Endothelial cell of umbilical vein (primary cell): ENCODE data around the gene LDHD. TPM values are rescaled to one million over a fixed set of nuclear protein-coding genes. Genes with fewer than 3 reads are reported as not detected.

Experiments used
- BruUV-seq: library from RNA; stranded (reverse); fragments of 400-500 nt; replicated peaks from 2 replicates; lab custom pipeline; 2021; lab: Mats Ljungman, UMichigan
- CTCF ChIA-PET: fragments of 300-600, 350-600 bp; sonication (Branson Sonifier 250); formaldehyde crosslinking; loops from one replicate; lab custom pipeline; 2021; ENCODE audit warnings: antibody characterized with exemption, inconsistent platforms; lab: Charles Lee
- POLR2A ChIA-PET: fragments of 300-600, 350-600 bp; sonication (Branson Sonifier 250); formaldehyde crosslinking; loops from one replicate; lab custom pipeline; 2021; ENCODE audit warnings: antibody characterized with exemption, inconsistent platforms; lab: Charles Lee
- DNase-seq: peaks from one replicate; pipeline ENCODE4 v3.0.0-alpha.2; 2011; ENCODE audit warnings: low read depth, low spot score
- FAIRE-seq: peaks from 2 replicates; lab custom pipeline; 2011; peaks lifted over from hg19 to GRCh38; lab: Jason Lieb, UNC
- H2AFZ ChIP-seq: 2 replicates; pipeline ENCODE4 v1.6.0; 2012; ENCODE audit warnings: low read depth, low read length, control low read depth, inconsistent platforms
- H3K27ac ChIP-seq: 2 replicates; pipeline ENCODE4 v1.5.1; 2011; ENCODE audit warnings: low read depth, mild to moderate bottlenecking, control low read depth, low read length, moderate library complexity; ENCODE audit not compliant: insufficient read depth
- H3K27me3 ChIP-seq, 2 experiments: 2 replicates each; pipeline versions ENCODE4 v1.6.0 to v1.6.1; 2011; ENCODE audit warnings: low read length in 2 of 2, mixed read lengths in 1 of 2; ENCODE audit not compliant: control insufficient read depth in 2 of 2, insufficient read depth in 2 of 2
- H3K36me3 ChIP-seq, 2 experiments: 2 replicates in 1 of 2; 3 replicates in 1 of 2; pipeline ENCODE4 v1.5.1; 2011; ENCODE audit warnings: low read length in 2 of 2, mild to moderate bottlenecking in 1 of 2, moderate library complexity in 1 of 2; ENCODE audit not compliant: control insufficient read depth in 2 of 2, insufficient read depth in 2 of 2; ENCODE audit errors: extremely low read depth in 1 of 2
- H3K4me1 ChIP-seq: 3 replicates; pipeline ENCODE4 v1.5.1; 2011; ENCODE audit warnings: mild to moderate bottlenecking, low read length; ENCODE audit not compliant: control insufficient read depth, insufficient read depth; ENCODE audit errors: extremely low read depth
- H3K4me2 ChIP-seq: 2 replicates; pipeline ENCODE4 v1.6.1; 2011; ENCODE audit warnings: low read length, control low read depth, mixed read lengths; ENCODE audit not compliant: insufficient read depth
- H3K4me3 ChIP-seq, 3 experiments: fragments of 200-600 bp in 1 of 3; sonication (generic), shearing (Covaris generic) in 1 of 3; replicated peaks in 1 of 3; 2 replicates each; pipeline ENCODE4 v1.5.1; 2011 to 2016; ENCODE audit warnings: control low read depth in 3 of 3, low read length in 3 of 3, mild to moderate bottlenecking in 2 of 3, inconsistent platforms in 1 of 3, low read depth in 1 of 3, moderate library complexity in 1 of 3; ENCODE audit not compliant: insufficient read depth in 1 of 3
- H3K79me2 ChIP-seq: 2 replicates; pipeline ENCODE4 v1.6.0; 2012; ENCODE audit warnings: low read length, inconsistent platforms; ENCODE audit not compliant: control insufficient read depth, insufficient read depth
- H3K9ac ChIP-seq: replicated peaks from 2 replicates; pipeline ENCODE3; 2011; ENCODE audit warnings: low read length, control low read depth; ENCODE audit not compliant: insufficient read depth; ENCODE audit errors: extremely low read depth
- H3K9me1 ChIP-seq: replicated peaks from 3 replicates; pipeline ENCODE4 v1.6.0; 2011; ENCODE audit warnings: mild to moderate bottlenecking, low read length; ENCODE audit not compliant: control insufficient read depth, insufficient read depth; ENCODE audit errors: extremely low read depth
- H3K9me3 ChIP-seq: replicated peaks from 2 replicates; pipeline ENCODE4 v1.5.1; 2012; ENCODE audit warnings: low read length, inconsistent platforms; ENCODE audit not compliant: control insufficient read depth, insufficient read depth
- H4K20me1 ChIP-seq: replicated peaks from 2 replicates; pipeline ENCODE3; 2011; ENCODE audit warnings: mild to moderate bottlenecking, low read length; ENCODE audit not compliant: control insufficient read depth, insufficient read depth; ENCODE audit errors: extremely low read depth
- EZH2 ChIP-seq: IDR thresholded peaks from 2 replicates; pipeline ENCODE4 v1.6.1; 2012; ENCODE audit warnings: borderline replicate concordance, low read depth, mild to moderate bottlenecking, moderate library complexity, low read length, inconsistent platforms; ENCODE audit not compliant: severe bottlenecking
- FOS ChIP-seq: IDR thresholded peaks from 2 replicates; pipeline ENCODE4 v1.6.1; 2011; ENCODE audit warnings: mild to moderate bottlenecking, low read length, moderate library complexity, borderline replicate concordance; ENCODE audit not compliant: insufficient read depth
- GATA2 ChIP-seq: IDR thresholded peaks from 2 replicates; pipeline ENCODE4 v1.7.0; 2011; ENCODE audit warnings: low read depth, mild to moderate bottlenecking, moderate library complexity, mixed read lengths, low read length; ENCODE audit not compliant: insufficient read length, insufficient read depth
- JUN ChIP-seq: IDR thresholded peaks from 2 replicates; pipeline ENCODE4 v1.6.1; 2011; ENCODE audit warnings: borderline replicate concordance, low read depth; ENCODE audit not compliant: insufficient read length, insufficient read depth
- MAX ChIP-seq: IDR thresholded peaks from 2 replicates; pipeline ENCODE4 v1.6.1; 2011; ENCODE audit not compliant: insufficient read depth, insufficient read length
- MYC ChIP-seq: IDR thresholded peaks from one replicate; pipeline ENCODE4 v1.6.1; 2011; ENCODE audit warnings: mild to moderate bottlenecking, low read depth, low read length
- POLR2A ChIP-seq: IDR thresholded peaks from 2 replicates; pipeline ENCODE4 v1.6.1; 2012; ENCODE audit warnings: low read depth, mild to moderate bottlenecking, control low read depth, low read length
- POLR2AphosphoS5 ChIP-seq: IDR thresholded peaks from 2 replicates; pipeline ENCODE4 v1.6.1; 2012; ENCODE audit warnings: low read depth, mild to moderate bottlenecking, control low read depth, low read length, moderate library complexity; ENCODE audit not compliant: insufficient read depth
- dilution Hi-C: fragments of 300-500 bp; cut with MboI; formaldehyde crosslinking; loops from one replicate; pipeline ENCODE4 v1.15.0; 2019; ENCODE audit warnings: low sequenced_read_pairs; ENCODE audit not compliant: extremely low pct_ligation_motif_present
- intact Hi-C: fragments of 100-400 bp; cut with micrococcal nuclease; formaldehyde crosslinking; loops from one replicate; pipeline ENCODE4 v1.10.0; 2022
- polyA plus RNA-seq, 4 experiments: library from polyadenylated mRNA; depleted of rRNA in 3 of 4; stranded (reverse) in 3 of 4; unstranded in 1 of 4; fragments of >200 nt; gene quantifications; 2 replicates each; pipeline versions ENCODE4 v1.2.1 to v1.2.3, GENCODE V29; 2011 to 2012; ENCODE audit warnings: missing spikeins in 1 of 4
- total RNA-seq: library from RNA; stranded (reverse); gene quantifications from 2 replicates; pipeline ENCODE4 v1.2.3, GENCODE V29; 2021

Gene LDHD
- total and polyA plus RNA-seq, 2 donors (not counting 3 experiments of a cell fraction or from before 2014, with no cell fraction given) = 0.41 TPM; not detected in 1

DNA sequence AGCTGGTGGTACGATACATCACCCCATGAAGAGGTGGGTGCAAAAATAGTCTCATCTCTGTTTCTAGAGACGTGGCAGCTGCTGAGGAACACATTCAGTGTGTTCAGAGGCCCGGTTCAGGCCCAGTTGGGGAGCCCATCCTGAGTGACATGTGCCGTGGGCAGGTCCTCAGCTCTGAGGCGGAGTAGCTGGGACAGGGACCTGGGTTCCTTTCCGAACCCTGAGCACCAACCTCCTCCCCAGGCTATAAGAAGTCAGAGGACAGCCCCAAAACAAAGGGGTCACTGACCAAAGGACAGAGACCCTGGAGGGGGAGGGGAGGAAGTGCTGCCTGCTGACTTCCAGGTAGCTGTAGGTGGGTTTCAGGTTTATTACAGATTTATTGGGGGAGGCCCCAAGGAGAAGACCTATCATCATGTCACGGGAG is 5.1 kb downstream of the LDHD start:
- no TSS peak for BruUV-seq

More for the DNA sequence above, 5.1 kb downstream of the LDHD start:
- DNase-seq (no peak), FAIRE-seq (no peak)
- intact Hi-C loops = loop anchor here (1.0 to 2.0 kb wide), 6 partner anchors 24 to 402 kb away; no protein-coding TSS in a partner anchor
- Histone ChIP-seq H3K9me3 (no peaks in the 10 kb centered on the region), H3K36me3 (peaks cover 0 to 2% of the 10 kb centered on the region in 2 experiments), H2AFZ (no peak overlapping the region), H3K27ac (no peak overlapping the region), H3K27me3 (no peaks in the 10 kb centered on the region), H3K9ac (no peak overlapping the region), H3K79me2 (no peaks in the 10 kb centered on the region), H3K4me1 (peaks cover 12% of the 10 kb centered on the region), H3K4me2 (no peak overlapping the region), H4K20me1 (no peaks in the 10 kb centered on the region), H3K9me1 (no peaks in the 10 kb centered on the region), H3K4me3 (no peak overlapping the region)
- ChIA-PET POLR2A (interaction anchor here (1.2 kb wide), 1 partner anchor 127 kb away, joined by 4 read pairs; the partner anchor contains the start of gene WDR59), CTCF (interaction anchor here (0.6 to 7.2 kb wide), 43 partner anchors 11 to 298 kb away, joined by 3 to 317 read pairs (median 5); partner anchors contain the start of genes WDR59 and ZNRF1)
- dilution Hi-C loops = no loop called here
- TF ChIP-seq FOS (no peak), POLR2A (no peak), GATA2 (no peak), MYC (no peak), POLR2AphosphoS5 (no peak), EZH2 (no peak), JUN (no peak), MAX (no peak)
